Breast epithelium (tissue), 3 donors: ENCODE results near the gene FAM20C.

Source experiments
- POLR2A ChIP-seq: fragments of 450-650 bp; IDR thresholded peaks from one replicate; pipeline ENCODE4 v1.6.1; 2016; ENCODE audit warnings: antibody characterized with exemption, mild to moderate bottlenecking, moderate library complexity
- POLR2AphosphoS5 ChIP-seq, 3 donors: sonication (generic); formaldehyde crosslinking; IDR thresholded peaks; one replicate each; pipeline ENCODE4 v1.6.1; 2017; ENCODE audit warnings: antibody characterized with exemption in 3 of 3
- TF ChIP-seq, protein P1 (sequence below), 3 donors: fragments of 450-650 bp; IDR thresholded peaks; one replicate each; pipeline ENCODE4 v1.5.1; 2016 to 2017; ENCODE audit warnings: antibody characterized with exemption in 3 of 3, mild to moderate bottlenecking in 3 of 3, moderate library complexity in 3 of 3

DNA sequence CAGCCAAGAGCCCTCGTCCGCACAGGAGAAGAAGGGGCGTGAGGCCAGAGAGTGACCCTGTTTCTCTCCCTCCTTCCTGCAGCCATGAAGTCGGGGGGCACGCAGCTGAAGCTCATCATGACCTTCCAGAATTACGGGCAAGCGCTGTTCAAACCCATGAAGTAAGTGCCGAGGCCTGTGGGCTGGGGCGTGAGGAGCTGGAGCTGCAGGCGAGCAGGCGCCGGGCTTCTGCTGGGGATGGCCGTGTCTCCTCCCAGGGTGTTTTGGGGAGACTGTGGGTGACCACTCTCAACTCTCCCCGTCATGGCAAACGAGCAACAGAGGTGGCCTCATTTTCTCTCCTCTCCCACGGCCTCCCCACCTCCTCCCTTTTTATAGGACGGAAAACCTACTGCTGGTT, 16.4 kb downstream of the FAM20C start:
- TF ChIP-seq, protein P1, sequence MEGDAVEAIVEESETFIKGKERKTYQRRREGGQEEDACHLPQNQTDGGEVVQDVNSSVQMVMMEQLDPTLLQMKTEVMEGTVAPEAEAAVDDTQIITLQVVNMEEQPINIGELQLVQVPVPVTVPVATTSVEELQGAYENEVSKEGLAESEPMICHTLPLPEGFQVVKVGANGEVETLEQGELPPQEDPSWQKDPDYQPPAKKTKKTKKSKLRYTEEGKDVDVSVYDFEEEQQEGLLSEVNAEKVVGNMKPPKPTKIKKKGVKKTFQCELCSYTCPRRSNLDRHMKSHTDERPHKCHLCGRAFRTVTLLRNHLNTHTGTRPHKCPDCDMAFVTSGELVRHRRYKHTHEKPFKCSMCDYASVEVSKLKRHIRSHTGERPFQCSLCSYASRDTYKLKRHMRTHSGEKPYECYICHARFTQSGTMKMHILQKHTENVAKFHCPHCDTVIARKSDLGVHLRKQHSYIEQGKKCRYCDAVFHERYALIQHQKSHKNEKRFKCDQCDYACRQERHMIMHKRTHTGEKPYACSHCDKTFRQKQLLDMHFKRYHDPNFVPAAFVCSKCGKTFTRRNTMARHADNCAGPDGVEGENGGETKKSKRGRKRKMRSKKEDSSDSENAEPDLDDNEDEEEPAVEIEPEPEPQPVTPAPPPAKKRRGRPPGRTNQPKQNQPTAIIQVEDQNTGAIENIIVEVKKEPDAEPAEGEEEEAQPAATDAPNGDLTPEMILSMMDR (IDR thresholded peaks at IDR 0.05) = no peak
- TF ChIP-seq POLR2A (no peak), POLR2AphosphoS5 (IDR thresholded peaks at IDR 0.05) (no peak)
